Neutrophil (primary cell): ENCODE data around the gene CDKAL1.

Experiments used
- H3K27ac ChIP-seq: fragments of 200-600 bp; sonication (generic); 2 replicates; pipeline ENCODE4 v1.5.1; 2016; ENCODE audit warnings: mild to moderate bottlenecking, moderate library complexity
- H3K27me3 ChIP-seq: fragments of 200-600 bp; sonication (generic); 2 replicates; pipeline ENCODE4 v1.6.0; 2016; ENCODE audit warnings: mild to moderate bottlenecking
- H3K36me3 ChIP-seq: fragments of 200-600 bp; sonication (generic); 2 replicates; pipeline ENCODE4 v1.5.1; 2017
- H3K4me1 ChIP-seq, 2 experiments: fragments of 200-600 bp in 1 of 2; sonication (generic) in 1 of 2; 1 replicate in 1 of 2; 2 replicates in 1 of 2; pipeline versions ENCODE4 v1.5.1 to v1.6.1; 2013 to 2016; ENCODE audit warnings: low read depth in 1 of 2, low read length in 1 of 2, mild to moderate bottlenecking in 1 of 2, moderate library complexity in 1 of 2; ENCODE audit not compliant: control insufficient read depth in 1 of 2, insufficient read depth in 1 of 2
- H3K4me3 ChIP-seq, 2 experiments: fragments of 200-600 bp in 1 of 2; sonication (generic) in 1 of 2; 1 replicate in 1 of 2; 2 replicates in 1 of 2; pipeline ENCODE4 v1.5.1; 2013 to 2016; ENCODE audit warnings: low read depth in 1 of 2, low read length in 1 of 2, mild to moderate bottlenecking in 1 of 2, moderate library complexity in 1 of 2
- H3K9me3 ChIP-seq: fragments of 200-600 bp; sonication (generic); 2 replicates; pipeline ENCODE4 v1.5.1; 2016
- TF ChIP-seq, protein P1 (sequence below): fragments of 200-600 bp; sonication (generic); IDR thresholded peaks from 2 replicates; pipeline ENCODE4 v1.5.1; 2016; ENCODE audit warnings: antibody characterized with exemption

CDKAL1 gene

GRCh38 chr6:21061892-21062291 is 527.6 kb downstream of the CDKAL1 start:
- no peaks in the 10 kb centered on the region for H3K36me3 ChIP-seq
- no peak overlapping the region for H3K4me3 ChIP-seq
- no peak overlapping the region for H3K27ac ChIP-seq
- no peaks in the 10 kb centered on the region for H3K27me3 ChIP-seq
- no peaks in the 10 kb centered on the region for H3K4me1 ChIP-seq
- peaks cover 7% of the 10 kb centered on the region for H3K9me3 ChIP-seq
- TF ChIP-seq, protein P1, sequence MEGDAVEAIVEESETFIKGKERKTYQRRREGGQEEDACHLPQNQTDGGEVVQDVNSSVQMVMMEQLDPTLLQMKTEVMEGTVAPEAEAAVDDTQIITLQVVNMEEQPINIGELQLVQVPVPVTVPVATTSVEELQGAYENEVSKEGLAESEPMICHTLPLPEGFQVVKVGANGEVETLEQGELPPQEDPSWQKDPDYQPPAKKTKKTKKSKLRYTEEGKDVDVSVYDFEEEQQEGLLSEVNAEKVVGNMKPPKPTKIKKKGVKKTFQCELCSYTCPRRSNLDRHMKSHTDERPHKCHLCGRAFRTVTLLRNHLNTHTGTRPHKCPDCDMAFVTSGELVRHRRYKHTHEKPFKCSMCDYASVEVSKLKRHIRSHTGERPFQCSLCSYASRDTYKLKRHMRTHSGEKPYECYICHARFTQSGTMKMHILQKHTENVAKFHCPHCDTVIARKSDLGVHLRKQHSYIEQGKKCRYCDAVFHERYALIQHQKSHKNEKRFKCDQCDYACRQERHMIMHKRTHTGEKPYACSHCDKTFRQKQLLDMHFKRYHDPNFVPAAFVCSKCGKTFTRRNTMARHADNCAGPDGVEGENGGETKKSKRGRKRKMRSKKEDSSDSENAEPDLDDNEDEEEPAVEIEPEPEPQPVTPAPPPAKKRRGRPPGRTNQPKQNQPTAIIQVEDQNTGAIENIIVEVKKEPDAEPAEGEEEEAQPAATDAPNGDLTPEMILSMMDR: no peak

DNA sequence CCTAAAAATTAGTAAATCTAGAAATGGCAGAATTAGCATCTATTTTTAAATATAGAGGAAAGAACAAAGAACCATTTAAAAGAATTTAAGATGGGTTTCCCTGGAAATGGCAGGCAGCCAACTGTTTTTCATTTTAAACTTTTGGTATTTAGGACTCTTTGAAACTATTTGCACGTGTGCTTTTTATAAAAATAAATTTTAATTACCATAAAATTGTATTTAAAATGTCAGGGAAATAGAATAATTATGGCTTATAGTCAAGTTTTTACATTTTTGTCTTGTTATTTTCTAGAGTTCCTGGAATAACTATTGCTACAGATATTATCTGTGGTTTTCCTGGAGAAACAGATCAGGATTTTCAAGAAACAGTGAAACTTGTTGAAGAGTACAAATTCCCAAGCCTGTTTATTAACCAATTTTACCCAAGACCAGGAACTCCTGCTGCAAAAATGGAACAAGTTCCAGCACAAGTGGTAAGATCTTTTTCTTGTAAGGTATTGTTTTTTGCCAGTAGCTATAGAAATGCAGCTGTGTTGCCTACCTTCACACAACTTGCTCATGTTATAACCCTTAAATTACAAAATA is 530.6 kb downstream of the CDKAL1 start:
- Histone ChIP-seq H3K36me3 (no peaks in the 10 kb centered on the region), H3K27me3 (no peaks in the 10 kb centered on the region), H3K27ac (no peak overlapping the region), H3K4me3 (no peak overlapping the region), H3K4me1 (no peaks in the 10 kb centered on the region), H3K9me3 (no peaks in the 10 kb centered on the region)
- TF ChIP-seq, protein P1: no peak

DNA sequence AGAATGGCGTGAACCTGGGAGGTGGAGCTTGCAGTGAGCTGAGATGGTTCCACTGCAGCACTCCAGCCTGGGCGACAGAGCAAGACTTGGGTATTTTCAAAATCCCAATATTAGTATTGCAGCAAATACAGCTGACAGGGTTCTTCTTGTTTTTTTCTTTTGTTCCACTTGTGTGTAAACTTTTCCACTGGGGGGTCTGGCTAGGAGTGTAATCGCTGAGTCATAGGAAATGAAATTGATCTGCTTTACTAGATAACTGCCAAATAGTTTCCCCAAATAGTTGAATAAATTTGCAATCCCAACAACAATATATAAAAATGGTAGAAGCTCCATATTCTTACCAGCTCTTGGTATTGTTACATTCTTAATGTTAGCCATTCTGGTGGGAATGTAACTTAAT is 533.3 kb downstream of the CDKAL1 start:
- TF ChIP-seq, protein P1: no peak
- H3K27ac ChIP-seq: no peak overlapping the region
- no peaks in the 10 kb centered on the region for H3K9me3 ChIP-seq
- H3K36me3 ChIP-seq: no peaks in the 10 kb centered on the region
- H3K27me3 ChIP-seq: no peaks in the 10 kb centered on the region
- no peaks in the 10 kb centered on the region for H3K4me1 ChIP-seq
- no peak overlapping the region for H3K4me3 ChIP-seq

DNA sequence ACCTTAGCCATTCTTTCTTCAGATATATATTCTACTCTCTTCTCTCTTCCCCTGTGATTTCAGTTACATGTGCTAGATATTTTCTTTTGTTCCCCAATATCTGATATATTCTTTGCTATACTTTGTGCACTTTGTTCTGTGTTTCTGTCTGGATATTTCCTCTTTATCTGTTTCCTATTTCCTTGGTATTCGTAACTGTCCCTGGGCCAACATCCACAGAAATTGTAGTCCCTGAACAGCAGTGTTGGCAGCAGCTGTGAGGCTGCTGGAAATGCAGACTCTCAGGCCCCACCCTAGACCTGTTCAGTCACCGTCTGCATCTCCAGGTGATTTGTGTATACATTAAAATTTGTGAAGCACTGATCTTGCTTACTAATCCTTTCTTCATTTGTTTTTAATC is 536.4 kb downstream of the CDKAL1 start:
- H3K4me3 ChIP-seq: no peak overlapping the region
- no peaks in the 10 kb centered on the region for H3K36me3 ChIP-seq
- no peaks in the 10 kb centered on the region for H3K27me3 ChIP-seq
- no peak overlapping the region for H3K27ac ChIP-seq
- TF ChIP-seq, protein P1: no peak
- H3K4me1 ChIP-seq: no peaks in the 10 kb centered on the region
- H3K9me3 ChIP-seq: no peaks in the 10 kb centered on the region

DNA sequence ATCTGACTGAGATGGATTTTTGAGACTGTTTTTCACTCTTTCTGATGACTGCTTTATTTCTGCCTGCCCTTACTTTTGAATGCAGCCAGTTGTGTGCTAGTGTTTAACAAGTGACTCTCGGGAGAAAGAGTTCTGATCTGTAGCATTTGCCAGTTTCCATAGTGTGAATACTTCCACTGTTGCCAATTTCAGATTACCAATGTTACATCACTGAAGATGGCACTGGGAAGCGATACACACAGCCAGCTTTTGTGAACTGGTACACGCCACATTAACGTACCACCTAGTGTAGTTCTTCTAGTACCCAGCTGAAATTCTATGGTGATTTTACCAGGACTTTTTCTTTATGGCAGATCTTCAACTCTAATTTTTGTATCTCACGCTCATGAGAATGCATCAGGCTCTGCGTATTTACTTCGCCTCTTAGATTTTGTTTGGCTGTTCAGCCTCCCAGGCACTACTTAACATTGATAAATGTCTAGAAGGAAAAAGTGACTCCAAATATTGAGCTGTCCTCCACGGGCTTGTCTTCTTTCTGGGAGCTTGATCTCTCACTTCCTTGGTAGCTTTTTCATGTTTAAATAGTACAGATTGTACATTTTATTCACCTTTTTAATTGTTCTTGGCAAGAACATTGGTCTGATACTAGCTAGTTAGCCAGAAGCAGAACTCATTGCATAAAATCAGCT is 537.7 kb downstream of the CDKAL1 start:
- Histone ChIP-seq H3K9me3 (no peaks in the 10 kb centered on the region), H3K27ac (no peak overlapping the region), H3K27me3 (no peaks in the 10 kb centered on the region), H3K36me3 (no peaks in the 10 kb centered on the region), H3K4me1 (no peaks in the 10 kb centered on the region), H3K4me3 (no peak overlapping the region)
- TF ChIP-seq, protein P1: no peak
